Measurements from ENCODE around the gene SCN7A.

DNA sequence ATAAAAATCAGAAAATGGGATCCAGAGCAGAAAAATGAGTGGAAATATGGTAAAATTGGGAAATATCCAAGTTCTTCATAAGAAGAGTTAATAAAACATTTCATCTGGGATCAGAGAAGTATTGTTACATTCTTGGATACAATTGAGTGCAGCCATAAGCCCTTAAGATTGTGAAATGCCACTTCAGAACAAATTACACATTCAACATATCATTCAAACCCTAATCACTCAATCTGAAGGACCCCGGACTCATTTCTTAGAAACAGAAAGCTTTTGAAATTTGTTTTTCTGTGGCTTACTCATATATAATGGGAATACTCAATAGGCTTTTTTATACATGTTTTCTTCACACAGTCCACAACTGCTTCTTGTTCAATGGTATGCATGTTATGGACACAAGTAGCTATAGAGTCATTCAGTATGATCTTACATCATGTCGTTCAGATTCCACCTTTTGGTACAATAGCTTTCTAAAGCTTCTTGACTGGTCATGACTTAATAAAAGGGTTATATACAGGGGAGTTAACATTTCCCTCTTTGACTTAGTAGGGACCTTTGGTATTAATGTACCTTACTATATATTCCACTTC lies 39.9 kb downstream of the SCN7A start:
- TF ChIP-seq POLR2AphosphoS5 (IDR thresholded peaks at IDR 0.05; ENCODE audit: insufficient read depth in 1 of 2, low read depth in 1 of 2), result no peak
- TF ChIP-seq, protein P1, sequence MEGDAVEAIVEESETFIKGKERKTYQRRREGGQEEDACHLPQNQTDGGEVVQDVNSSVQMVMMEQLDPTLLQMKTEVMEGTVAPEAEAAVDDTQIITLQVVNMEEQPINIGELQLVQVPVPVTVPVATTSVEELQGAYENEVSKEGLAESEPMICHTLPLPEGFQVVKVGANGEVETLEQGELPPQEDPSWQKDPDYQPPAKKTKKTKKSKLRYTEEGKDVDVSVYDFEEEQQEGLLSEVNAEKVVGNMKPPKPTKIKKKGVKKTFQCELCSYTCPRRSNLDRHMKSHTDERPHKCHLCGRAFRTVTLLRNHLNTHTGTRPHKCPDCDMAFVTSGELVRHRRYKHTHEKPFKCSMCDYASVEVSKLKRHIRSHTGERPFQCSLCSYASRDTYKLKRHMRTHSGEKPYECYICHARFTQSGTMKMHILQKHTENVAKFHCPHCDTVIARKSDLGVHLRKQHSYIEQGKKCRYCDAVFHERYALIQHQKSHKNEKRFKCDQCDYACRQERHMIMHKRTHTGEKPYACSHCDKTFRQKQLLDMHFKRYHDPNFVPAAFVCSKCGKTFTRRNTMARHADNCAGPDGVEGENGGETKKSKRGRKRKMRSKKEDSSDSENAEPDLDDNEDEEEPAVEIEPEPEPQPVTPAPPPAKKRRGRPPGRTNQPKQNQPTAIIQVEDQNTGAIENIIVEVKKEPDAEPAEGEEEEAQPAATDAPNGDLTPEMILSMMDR (IDR thresholded peaks at IDR 0.05), result no peak
